HepG2 (cell line): ENCODE results near the gene TLX3. TPM values are rescaled to one million over a fixed set of nuclear protein-coding genes. Genes with fewer than 3 reads are reported as not detected.

Source experiments
- ATAC-seq: fragments of 200-7000 bp; cut with Tn5 transposase; 3 replicates; pipeline ENCODE4 v1.9.1; 2020; ENCODE audit warnings: mild to moderate bottlenecking, moderate library complexity
- BruUV-seq: library from RNA; stranded (reverse); fragments of 400-500 nt; replicated peaks from 2 replicates; lab custom pipeline; 2021; lab: Mats Ljungman, UMichigan
- CTCF ChIA-PET: fragments of 300-600 bp; formaldehyde crosslinking; extraction: SDS; loops from one replicate; lab custom pipeline; 2021; ENCODE audit warnings: low total read pairs, inconsistent platforms, low intra/inter-chr PET ratio; lab: Yijun Ruan, JAX
- POLR2A ChIA-PET: fragments of 350-600 bp; sonication (Branson Sonifier 250); formaldehyde crosslinking; loops from one replicate; lab custom pipeline; 2020; ENCODE audit warnings: antibody characterized with exemption, inconsistent platforms; lab: Yijun Ruan, JAX
- DNase-seq: peaks from one replicate; pipeline ENCODE4 v3.0.0-alpha.2; 2015; ENCODE audit warnings: low spot score
- FAIRE-seq: peaks from 3 replicates; lab custom pipeline; 2011; peaks lifted over from hg19 to GRCh38; lab: Jason Lieb, UNC
- H2AFZ ChIP-seq: one replicate; pipeline ENCODE4 v1.6.1; 2011; ENCODE audit warnings: low read length, inconsistent platforms
- H3K27ac ChIP-seq: fragments of 300-600 bp; 3 replicates; pipeline ENCODE4 v1.8.0; 2011; ENCODE audit warnings: mixed run types, mild to moderate bottlenecking, mixed read lengths, low read length, inconsistent platforms; ENCODE audit not compliant: insufficient read depth; ENCODE audit errors: extremely low read length
- H3K27me3 ChIP-seq, 2 experiments: fragments of 200-600 bp in 1 of 2; 2 replicates in 1 of 2; 3 replicates in 1 of 2; pipeline versions ENCODE4 v1.6.0 to v1.8.0; 2011; ENCODE audit warnings: low read length in 2 of 2, mild to moderate bottlenecking in 2 of 2, moderate library complexity in 2 of 2, inconsistent platforms in 1 of 2; ENCODE audit not compliant: insufficient read depth in 2 of 2, control insufficient read depth in 1 of 2
- H3K36me3 ChIP-seq, 2 experiments: fragments of 200-600 bp in 1 of 2; replicated peaks in 1 of 2; 2 replicates in 1 of 2; 3 replicates in 1 of 2; pipeline versions ENCODE4 v1.5.1 to v1.8.0; 2011; ENCODE audit warnings: low read length in 2 of 2, inconsistent platforms in 1 of 2; ENCODE audit not compliant: insufficient read depth in 2 of 2, control insufficient read depth in 1 of 2
- H3K4me1 ChIP-seq: 2 replicates; pipeline ENCODE4 v1.5.1; 2012; ENCODE audit warnings: low read length, inconsistent platforms; ENCODE audit not compliant: insufficient read depth
- H3K4me2 ChIP-seq: 2 replicates; pipeline ENCODE4 v1.6.0; 2011; ENCODE audit warnings: low read depth, low read length, inconsistent platforms
- H3K4me3 ChIP-seq, 3 experiments: fragments of 200-600 bp in 1 of 3; sonication (generic), shearing (Covaris generic) in 1 of 3; replicated peaks in 1 of 3; 2 replicates each; pipeline ENCODE4 v1.5.1; 2011 to 2016; ENCODE audit warnings: low read length in 3 of 3, inconsistent platforms in 2 of 3, low read depth in 2 of 3, mild to moderate bottlenecking in 2 of 3, control low read depth in 1 of 3, mixed read lengths in 1 of 3; ENCODE audit not compliant: insufficient read depth in 1 of 3
- H3K79me2 ChIP-seq: one replicate; pipeline ENCODE4 v1.6.1; 2011; ENCODE audit warnings: low read length, inconsistent platforms; ENCODE audit not compliant: insufficient read depth
- H3K9ac ChIP-seq: 2 replicates; pipeline ENCODE4 v1.6.0; 2011; ENCODE audit warnings: mild to moderate bottlenecking, low read depth, low read length, inconsistent platforms; ENCODE audit not compliant: insufficient read depth
- H3K9me3 ChIP-seq: 2 replicates; pipeline ENCODE4 v1.5.1; 2012; ENCODE audit warnings: mild to moderate bottlenecking, low read length
- H4K20me1 ChIP-seq: 2 replicates; pipeline ENCODE4 v1.6.0; 2011; ENCODE audit warnings: inconsistent platforms, mild to moderate bottlenecking, low read length, moderate library complexity; ENCODE audit not compliant: insufficient read depth
- MBNL3 ChIP-seq: fragments of 250-450 bp; sonication (Bioruptor Pico); conservative IDR thresholded peaks from 2 replicates; pipeline ENCODE4 v1.8.0; 2022; ENCODE audit warnings: mild to moderate bottlenecking, inconsistent platforms
- TBP ChIP-seq: sonication (generic); formaldehyde crosslinking; IDR thresholded peaks from 2 replicates; pipeline ENCODE4 v1.5.0; 2020; ENCODE audit warnings: missing genetic modification reagents
- TEAD2 ChIP-seq: sonication (generic); formaldehyde crosslinking; IDR thresholded peaks from 2 replicates; pipeline ENCODE4 v1.9.0; 2021; ENCODE audit warnings: missing genetic modification reagents
- XRCC5 ChIP-seq: fragments of 200-400 bp; formaldehyde crosslinking; optimal IDR thresholded peaks from 2 replicates; pipeline ENCODE3; 2017; ENCODE audit warnings: mild to moderate bottlenecking, low read length
- ZNF101 ChIP-seq: sonication (generic); formaldehyde crosslinking; IDR thresholded peaks from 2 replicates; pipeline ENCODE4 v1.4.0; 2020; ENCODE audit warnings: mild to moderate bottlenecking, low read depth, missing genetic modification reagents, borderline replicate concordance
- ZNF160 ChIP-seq: sonication (generic); formaldehyde crosslinking; IDR thresholded peaks from 2 replicates; pipeline ENCODE4 v1.8.0; 2022; ENCODE audit warnings: mild to moderate bottlenecking, inconsistent platforms, missing genetic modification reagents
- ZNF430 ChIP-seq: sonication (generic); formaldehyde crosslinking; IDR thresholded peaks from 2 replicates; pipeline ENCODE4 v1.9.0; 2021; ENCODE audit warnings: mild to moderate bottlenecking, missing genetic modification reagents
- ZNF451 ChIP-seq: sonication (generic); formaldehyde crosslinking; IDR thresholded peaks from 2 replicates; pipeline ENCODE4 v1.5.0; 2020; ENCODE audit warnings: mild to moderate bottlenecking, missing genetic modification reagents
- ZNF543 ChIP-seq: sonication (generic); formaldehyde crosslinking; IDR thresholded peaks from 2 replicates; pipeline ENCODE4 v1.4.0; 2020; ENCODE audit warnings: mild to moderate bottlenecking, missing genetic modification reagents
- ZNF547 ChIP-seq: sonication (generic); formaldehyde crosslinking; IDR thresholded peaks from 2 replicates; pipeline ENCODE4 v1.5.1; 2020; ENCODE audit warnings: mild to moderate bottlenecking, missing genetic modification reagents
- ZNF550 ChIP-seq: sonication (generic); formaldehyde crosslinking; IDR thresholded peaks from 2 replicates; pipeline ENCODE4 v1.4.0; 2020; ENCODE audit warnings: mild to moderate bottlenecking, missing genetic modification reagents, borderline replicate concordance
- WGBS: methylation state at CpG from one replicate; pipeline ENCODE4 v1.1.6; 2017; ENCODE audit warnings: low lambda C conversion rate; 5-methylcytosine and 5-hydroxymethylcytosine counted together
- in situ Hi-C: cut with HindIII; loops from 2 replicates; pipeline ENCODE4 v1.10.0; 2017; ENCODE audit warnings: low pct_unique_long_range_greater_than_20kb; ENCODE audit not compliant: extremely low pct_ligation_motif_present
- intact Hi-C: fragments of 100-400 bp; cut with micrococcal nuclease; formaldehyde crosslinking; loops from one replicate; pipeline ENCODE4 v1.10.0; 2022; ENCODE audit not compliant: unreplicated experiment
- polyA plus RNA-seq, 8 experiments: library from polyadenylated mRNA; depleted of rRNA in 3 of 8; stranded (reverse) in 7 of 8; unstranded in 1 of 8; fragments of >200 nt; fragmentation: Illumina TruSeq in 4 of 8; extraction: Trizol in 4 of 8; gene quantifications; 2 replicates each; pipeline versions ENCODE4 v1.2.1 to v1.2.3, GENCODE V29; 2011 to 2016; ENCODE audit warnings: low read depth in 4 of 8, missing spikeins in 1 of 8, mixed read lengths in 1 of 8; ENCODE audit not compliant: insufficient read depth in 1 of 8
- total RNA-seq, 5 experiments: library from RNA; depleted of rRNA; stranded (reverse); fragments of >200 nt; fragmentation: Illumina TruSeq; extraction: Trizol; gene quantifications; 2 replicates each; pipeline ENCODE4 v1.2.3, GENCODE V29; 2016; ENCODE audit warnings: low read depth in 1 of 5
- TF ChIP-seq, protein P1 (sequence below), 2 experiments: fragments of 450-650 bp in 1 of 2; sonication (generic) in 1 of 2; formaldehyde crosslinking; IDR thresholded peaks; 2 replicates each; pipeline versions ENCODE4 v1.5.0 to v1.8.0; 2020 to 2022; ENCODE audit warnings: mild to moderate bottlenecking in 1 of 2, missing genetic modification reagents in 1 of 2
- TF ChIP-seq, protein P2 (sequence below): sonication (generic); formaldehyde crosslinking; IDR thresholded peaks from 2 replicates; pipeline ENCODE4 v1.5.1; 2020; ENCODE audit warnings: mild to moderate bottlenecking, missing genetic modification reagents, borderline replicate concordance
- TF ChIP-seq, protein P3 (sequence below): sonication (generic); formaldehyde crosslinking; IDR thresholded peaks from 2 replicates; pipeline ENCODE4 v1.8.1; 2023; ENCODE audit warnings: mild to moderate bottlenecking, moderate library complexity, missing genetic modification reagents
- TF ChIP-seq, protein P4 (sequence below): sonication (generic); formaldehyde crosslinking; IDR thresholded peaks from 2 replicates; pipeline ENCODE4 v1.4.0; 2020; ENCODE audit warnings: mild to moderate bottlenecking, missing genetic modification reagents

The TLX3 gene
- total and polyA plus RNA-seq, 2 of the 13 experiments (the other 11 are each of a cell fraction or from before 2014, with no cell fraction given): not detected

DNA sequence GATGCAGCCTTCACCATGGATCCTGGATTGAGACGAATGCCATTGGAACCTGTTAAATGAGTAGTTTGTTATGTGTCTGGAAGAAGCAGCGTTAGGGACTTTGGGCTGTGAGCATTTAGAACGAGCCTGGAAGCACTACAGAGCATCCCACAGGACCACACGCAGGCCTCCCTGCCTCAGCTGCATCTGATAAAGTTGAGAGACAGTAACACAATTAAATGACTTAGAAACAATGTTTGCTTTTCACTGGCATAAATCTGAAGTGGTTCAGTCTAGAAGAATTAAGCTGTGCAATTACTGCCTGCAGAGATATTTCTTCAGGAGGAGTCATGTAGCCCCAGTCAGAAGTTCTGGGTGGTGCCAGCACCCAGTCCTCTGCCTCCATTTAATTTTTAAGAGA is 9.8 kb upstream of the TLX3 start:
- 0% methylated on average over 4 of the region's 4 CpGs for WGBS
- Histone ChIP-seq H3K27me3 (peaks cover 6 to 23% of the 10 kb centered on the region in 2 experiments; a peak in 4 of 5 replicates), H3K4me3 (no peak overlapping the region), H3K9me3 (no peaks in the 10 kb centered on the region), H4K20me1 (no peaks in the 10 kb centered on the region), H3K4me2 (no peak overlapping the region), H3K9ac (no peak overlapping the region), H3K4me1 (no peaks in the 10 kb centered on the region), H2AFZ (no peak overlapping the region), H3K79me2 (no peaks in the 10 kb centered on the region), H3K36me3 (no peaks in the 10 kb centered on the region), H3K27ac (no peak overlapping the region)
- no peak for TF ChIP-seq XRCC5
- TF ChIP-seq ZNF543 (CRISPR knock-in tag): no peak
- TF ChIP-seq, protein P1, sequence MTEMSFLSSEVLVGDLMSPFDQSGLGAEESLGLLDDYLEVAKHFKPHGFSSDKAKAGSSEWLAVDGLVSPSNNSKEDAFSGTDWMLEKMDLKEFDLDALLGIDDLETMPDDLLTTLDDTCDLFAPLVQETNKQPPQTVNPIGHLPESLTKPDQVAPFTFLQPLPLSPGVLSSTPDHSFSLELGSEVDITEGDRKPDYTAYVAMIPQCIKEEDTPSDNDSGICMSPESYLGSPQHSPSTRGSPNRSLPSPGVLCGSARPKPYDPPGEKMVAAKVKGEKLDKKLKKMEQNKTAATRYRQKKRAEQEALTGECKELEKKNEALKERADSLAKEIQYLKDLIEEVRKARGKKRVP (CRISPR knock-in tag; IDR thresholded peaks at IDR 0.05): no peak
- no peak for TF ChIP-seq TBP (CRISPR knock-in tag)
- no peak for TF ChIP-seq TEAD2
- TF ChIP-seq, protein P2, sequence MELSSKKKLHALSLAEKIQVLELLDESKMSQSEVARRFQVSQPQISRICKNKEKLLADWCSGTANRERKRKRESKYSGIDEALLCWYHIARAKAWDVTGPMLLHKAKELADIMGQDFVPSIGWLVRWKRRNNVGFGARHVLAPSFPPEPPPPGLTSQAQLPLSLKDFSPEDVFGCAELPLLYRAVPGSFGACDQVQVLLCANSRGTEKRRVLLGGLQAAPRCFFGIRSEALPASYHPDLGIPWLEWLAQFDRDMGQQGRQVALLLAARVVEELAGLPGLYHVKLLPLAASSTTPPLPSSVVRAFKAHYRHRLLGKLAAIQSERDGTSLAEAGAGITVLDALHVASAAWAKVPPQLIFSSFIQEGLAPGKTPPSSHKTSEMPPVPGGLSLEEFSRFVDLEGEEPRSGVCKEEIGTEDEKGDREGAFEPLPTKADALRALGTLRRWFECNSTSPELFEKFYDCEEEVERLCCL (CRISPR knock-in tag): no peak
- TF ChIP-seq MBNL3 (CRISPR knock-in tag): no peak
- TF ChIP-seq ZNF550: no peak
- TF ChIP-seq ZNF430 (CRISPR knock-in tag): no peak
- TF ChIP-seq ZNF451 (CRISPR knock-in tag): no peak
- no peak for TF ChIP-seq ZNF160 (CRISPR knock-in tag)
- TF ChIP-seq, protein P3, sequence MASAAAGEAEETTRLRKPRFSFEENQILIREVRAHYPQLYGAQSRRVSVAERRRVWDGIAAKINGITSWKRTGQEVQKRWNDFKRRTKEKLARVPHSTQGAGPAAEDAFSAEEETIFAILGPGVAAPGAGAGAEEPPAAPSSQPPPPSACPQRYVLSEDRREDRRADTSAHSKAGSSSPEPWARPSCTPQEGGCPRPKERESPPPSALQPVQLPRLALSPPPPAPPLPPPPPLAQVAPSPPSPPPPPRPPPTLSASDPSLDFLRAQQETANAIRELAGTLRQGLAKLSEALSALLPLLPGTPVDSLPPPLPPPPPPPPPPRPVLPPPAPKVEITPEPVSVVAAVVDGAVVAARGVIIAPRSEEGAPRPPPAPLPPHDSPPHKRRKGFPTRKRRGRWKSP (CRISPR knock-in tag): no peak
- no peak for TF ChIP-seq ZNF101 (CRISPR knock-in tag)
- TF ChIP-seq ZNF547 (CRISPR knock-in tag): no peak
- TF ChIP-seq, protein P4, sequence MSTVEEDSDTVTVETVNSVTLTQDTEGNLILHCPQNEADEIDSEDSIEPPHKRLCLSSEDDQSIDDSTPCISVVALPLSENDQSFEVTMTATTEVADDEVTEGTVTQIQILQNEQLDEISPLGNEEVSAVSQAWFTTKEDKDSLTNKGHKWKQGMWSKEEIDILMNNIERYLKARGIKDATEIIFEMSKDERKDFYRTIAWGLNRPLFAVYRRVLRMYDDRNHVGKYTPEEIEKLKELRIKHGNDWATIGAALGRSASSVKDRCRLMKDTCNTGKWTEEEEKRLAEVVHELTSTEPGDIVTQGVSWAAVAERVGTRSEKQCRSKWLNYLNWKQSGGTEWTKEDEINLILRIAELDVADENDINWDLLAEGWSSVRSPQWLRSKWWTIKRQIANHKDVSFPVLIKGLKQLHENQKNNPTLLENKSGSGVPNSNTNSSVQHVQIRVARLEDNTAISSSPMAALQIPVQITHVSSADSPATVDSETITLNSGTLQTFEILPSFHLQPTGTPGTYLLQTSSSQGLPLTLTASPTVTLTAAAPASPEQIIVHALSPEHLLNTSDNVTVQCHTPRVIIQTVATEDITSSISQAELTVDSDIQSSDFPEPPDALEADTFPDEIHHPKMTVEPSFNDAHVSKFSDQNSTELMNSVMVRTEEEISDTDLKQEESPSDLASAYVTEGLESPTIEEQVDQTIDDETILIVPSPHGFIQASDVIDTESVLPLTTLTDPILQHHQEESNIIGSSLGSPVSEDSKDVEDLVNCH (CRISPR knock-in tag): no peak
- ChIA-PET CTCF (no interaction called here), POLR2A (no interaction called here)
- in situ Hi-C loops (no loop called here), intact Hi-C loops (no loop called here)
- DNase-seq: no peak
- BruUV-seq: no TSS peak
- no peak for ATAC-seq
- no peak for FAIRE-seq
